ENCODE results near the gene HEXA. TPM values are rescaled to one million over a fixed set of nuclear protein-coding genes. Genes with fewer than 3 reads are reported as not detected.
"Not testable (repeated sequence)": the region's sequence is repeated elsewhere in the genome, so short reads cannot be mapped to it uniquely, and the experiment has no call there.

HEXA gene
- polyA plus RNA-seq, 2 of the 4 experiments (the other 2 are of a cell fraction), result 112 to 148 TPM

DNA sequence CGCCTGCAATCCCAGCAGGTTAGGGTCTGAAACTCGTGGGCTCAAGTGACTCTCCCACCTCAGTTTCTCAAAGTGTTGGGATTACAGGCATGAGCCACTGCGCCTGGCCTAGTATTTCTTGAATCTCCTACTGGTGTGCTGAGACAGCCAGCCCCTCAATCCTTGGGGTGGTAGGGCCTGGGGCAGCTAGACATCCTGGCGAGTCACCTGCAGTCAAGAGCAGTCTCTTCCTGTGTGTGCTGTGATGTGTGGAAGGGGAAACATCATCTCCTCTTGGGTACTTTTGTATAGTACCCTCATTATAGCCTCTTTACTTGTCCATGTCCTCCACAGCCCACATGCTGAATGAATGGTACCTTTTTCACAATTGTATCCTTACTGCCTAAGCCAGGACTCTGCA, 4.9 kb upstream of the HEXA start:
- Histone ChIP-seq H3K4me3 (no peak overlapping the region), H3K9me3 (no peaks in the 10 kb centered on the region), H3K4me2 (no peak overlapping the region), H3K27ac (no peak overlapping the region), H3K4me1 (no peaks in the 10 kb centered on the region)
- ATAC-seq, result no peak
- WGBS (ENCODE audit: missing lambda C conversion rate), result 45% methylated on average over 4 of the region's 4 CpGs
- ChIA-PET POLR2A (no interaction called here), CTCF (interaction anchor here (1.3 kb wide), 1 partner anchor 219 kb away, joined by 3 read pairs; no protein-coding TSS in a partner anchor)
- TF ChIP-seq, protein P1, sequence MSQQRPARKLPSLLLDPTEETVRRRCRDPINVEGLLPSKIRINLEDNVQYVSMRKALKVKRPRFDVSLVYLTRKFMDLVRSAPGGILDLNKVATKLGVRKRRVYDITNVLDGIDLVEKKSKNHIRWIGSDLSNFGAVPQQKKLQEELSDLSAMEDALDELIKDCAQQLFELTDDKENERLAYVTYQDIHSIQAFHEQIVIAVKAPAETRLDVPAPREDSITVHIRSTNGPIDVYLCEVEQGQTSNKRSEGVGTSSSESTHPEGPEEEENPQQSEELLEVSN (IDR thresholded peaks at IDR 0.05; ENCODE audit: borderline replicate concordance, low read depth), result no peak
- no peak for TF ChIP-seq TFCP2L1 (CRISPR knock-in tag; IDR thresholded peaks at IDR 0.05)
- TF ChIP-seq CBX8 (IDR thresholded peaks at IDR 0.05), result no peak
- TF ChIP-seq RAD21 (conservative IDR thresholded peaks at IDR 0.05 in 1 of 2, IDR thresholded peaks at IDR 0.05 in 1 of 2), result no peak
- TF ChIP-seq FOSL2 (IDR thresholded peaks at IDR 0.05), result no peak
- TF ChIP-seq FOSL2 (CRISPR knock-in tag; IDR thresholded peaks at IDR 0.05), result no peak
- TF ChIP-seq HOXA7 (CRISPR knock-in tag; IDR thresholded peaks at IDR 0.05), result no peak
- TF ChIP-seq ZSCAN20 (CRISPR knock-in tag; IDR thresholded peaks at IDR 0.05), result no peak
- no peak for TF ChIP-seq SMC3 (IDR thresholded peaks at IDR 0.05)
- no peak for TF ChIP-seq EP300 (IDR thresholded peaks at IDR 0.05)
- TF ChIP-seq JUNB (IDR thresholded peaks at IDR 0.05), result no peak
- TF ChIP-seq ESRRA (IDR thresholded peaks at IDR 0.05; ENCODE audit: borderline replicate concordance, low read length), result no peak
- TF ChIP-seq RFX5 (IDR thresholded peaks at IDR 0.05), result no peak
- DNase-seq (ENCODE audit: low read depth in 1 of 2, low spot score in 1 of 2), result no peak
- FAIRE-seq, result no peak

- POLR2A ChIA-PET, result no interaction called here
- Histone ChIP-seq H3K4me1 (peaks cover under 1% of the 10 kb centered on the region; the same call in 1 of the 3 replicates), H3K4me3 (no peak overlapping the region), H3K4me2 (no peak overlapping the region), H3K27ac (no peak overlapping the region), H3K9me3 (no peaks in the 10 kb centered on the region)
- WGBS (ENCODE audit: missing lambda C conversion rate), result 12% methylated on average over 2 of the region's 2 CpGs
- DNase-seq (ENCODE audit: low read depth in 1 of 2, low spot score in 1 of 2), result no peak
- ATAC-seq, result no peak
- FAIRE-seq, result no peak
- CTCF ChIA-PET, result interaction anchor here (1.3 to 1.5 kb wide), 2 partner anchors 25 to 220 kb away, joined by 3 read pairs; no protein-coding TSS in a partner anchor
- TF ChIP-seq RARB (CRISPR knock-in tag; IDR thresholded peaks at IDR 0.05), result no peak
- TF ChIP-seq CTCF (IDR thresholded peaks at IDR 0.05), result no peak
- no peak for TF ChIP-seq SREBF2 (IDR thresholded peaks at IDR 0.05)
- TF ChIP-seq JUNB (IDR thresholded peaks at IDR 0.05), result no peak
- TF ChIP-seq CBX2 (IDR thresholded peaks at IDR 0.05; ENCODE audit: borderline replicate concordance, low read depth), result no peak
- TF ChIP-seq CBX8 (IDR thresholded peaks at IDR 0.05), result no peak
- TF ChIP-seq HOXB13 (CRISPR knock-in tag; IDR thresholded peaks at IDR 0.05; ENCODE audit: low read depth), result no peak
- TF ChIP-seq NR3C1 (IDR thresholded peaks at IDR 0.05), result no peak
- no peak for TF ChIP-seq KDM5A (IDR thresholded peaks at IDR 0.05)
- TF ChIP-seq TFCP2L1 (CRISPR knock-in tag; IDR thresholded peaks at IDR 0.05), result no peak
- TF ChIP-seq HOXA7 (CRISPR knock-in tag; IDR thresholded peaks at IDR 0.05), result no peak
- no peak for TF ChIP-seq MAFK (IDR thresholded peaks at IDR 0.05; ENCODE audit: partially characterized antibody)
- TF ChIP-seq EHMT2 (IDR thresholded peaks at IDR 0.05; ENCODE audit: low read depth), result no peak
Observed at GRCh38 chr15:72379856-72380430, 4.1 kb upstream of the HEXA start.

- H3K4me2 ChIP-seq; POLR2A ChIA-PET; H3K4me1 ChIP-seq; FAIRE-seq; ATAC-seq; H3K27ac ChIP-seq; H3K9me3 ChIP-seq; DNase-seq (ENCODE audit: low read depth in 1 of 2, low spot score in 1 of 2); H3K4me3 ChIP-seq: not testable (repeated sequence)
- WGBS (ENCODE audit: missing lambda C conversion rate), result 50% methylated on average over 3 of the region's 3 CpGs
- CTCF ChIA-PET, result interaction anchor here (1.5 kb wide), 1 partner anchor 26 kb away, joined by 3 read pairs; no protein-coding TSS in a partner anchor
Observed at GRCh38 chr15:72379106-72379505, 3.3 kb upstream of the HEXA start.

Measured in A549 (cell line).